IMR-90 (cell line): ENCODE results near the gene APCDD1. TPM values are rescaled to one million over a fixed set of nuclear protein-coding genes. Genes with fewer than 3 reads are reported as not detected.

Experiments used
- ATAC-seq: fragments of 200-7000 bp; cut with Tn5 transposase; 2 replicates; pipeline ENCODE4 v1.9.1; 2020; ENCODE audit warnings: low read depth, mild to moderate bottlenecking, moderate library complexity
- BruUV-seq: library from RNA; stranded (reverse); fragments of 400-500 nt; replicated peaks from 2 replicates; lab custom pipeline; 2021; lab: Mats Ljungman, UMichigan
- CTCF ChIA-PET: fragments of 300-600 bp; formaldehyde crosslinking; extraction: SDS; loops from one replicate; lab custom pipeline; 2021; ENCODE audit warnings: antibody characterized with exemption; lab: Yijun Ruan, JAX
- POLR2A ChIA-PET: fragments of 300-600 bp; sonication (Branson Sonifier 250); formaldehyde crosslinking; loops from one replicate; lab custom pipeline; 2022; ENCODE audit warnings: antibody characterized with exemption; ENCODE audit not compliant: unreplicated experiment; lab: Charles Lee
- DNase-seq: peaks from one replicate; pipeline ENCODE4 v3.0.0; 2013
- H2AFZ ChIP-seq: replicated peaks from 2 replicates; pipeline ENCODE3; 2013; ENCODE audit warnings: low read length, mild to moderate bottlenecking; ENCODE audit not compliant: poor library complexity
- H2AK5ac ChIP-seq: 2 replicates; pipeline ENCODE4 v1.6.1; 2013; ENCODE audit warnings: low read depth, low read length, inconsistent platforms
- H2AK9ac ChIP-seq: replicated peaks from 2 replicates; pipeline ENCODE3; 2013; ENCODE audit warnings: mild to moderate bottlenecking, low read depth, low read length, moderate library complexity; ENCODE audit not compliant: poor library complexity
- H2BK120ac ChIP-seq: 2 replicates; pipeline ENCODE4 v1.6.1; 2013; ENCODE audit warnings: low read depth, low read length, inconsistent platforms
- H2BK15ac ChIP-seq: 3 replicates; pipeline ENCODE4 v1.6.1; 2013; ENCODE audit warnings: low read depth, low read length, inconsistent platforms
- H2BK20ac ChIP-seq: 2 replicates; pipeline ENCODE4 v1.6.1; 2013; ENCODE audit warnings: low read depth, mild to moderate bottlenecking, inconsistent platforms, low read length, moderate library complexity
- H2BK5ac ChIP-seq: 2 replicates; pipeline ENCODE4 v1.6.1; 2013; ENCODE audit warnings: mild to moderate bottlenecking, low read depth, low read length, inconsistent platforms; ENCODE audit not compliant: poor library complexity, severe bottlenecking
- H3K14ac ChIP-seq: replicated peaks from 2 replicates; pipeline ENCODE4 v1.6.1; 2013; ENCODE audit warnings: low read depth, low read length, inconsistent platforms
- H3K18ac ChIP-seq: 2 replicates; pipeline ENCODE4 v1.6.1; 2013; ENCODE audit warnings: low read depth, low read length, control low read depth
- H3K23ac ChIP-seq: 2 replicates; pipeline ENCODE4 v1.6.1; 2013; ENCODE audit warnings: low read depth, low read length, inconsistent platforms
- H3K27ac ChIP-seq: 2 replicates; pipeline ENCODE4 v1.5.1; 2013; ENCODE audit warnings: mild to moderate bottlenecking, control low read depth, low read length; ENCODE audit not compliant: insufficient read depth
- H3K27me3 ChIP-seq: 2 replicates; pipeline ENCODE4 v1.6.1; 2013; ENCODE audit warnings: low read length; ENCODE audit not compliant: control insufficient read depth, insufficient read depth
- H3K36me3 ChIP-seq: 2 replicates; pipeline ENCODE4 v1.6.1; 2013; ENCODE audit warnings: low read length, mixed read lengths; ENCODE audit not compliant: control insufficient read depth, insufficient read depth
- H3K4ac ChIP-seq: 2 replicates; pipeline ENCODE4 v1.6.1; 2013; ENCODE audit warnings: low read depth, low read length, inconsistent platforms
- H3K4me1 ChIP-seq: 2 replicates; pipeline ENCODE4 v1.6.1; 2013; ENCODE audit warnings: low read length, mixed read lengths; ENCODE audit not compliant: control insufficient read depth, insufficient read depth
- H3K4me2 ChIP-seq: 2 replicates; pipeline ENCODE4 v1.6.1; 2013; ENCODE audit warnings: low read depth, mild to moderate bottlenecking, control low read depth, low read length, moderate library complexity
- H3K4me3 ChIP-seq: 2 replicates; pipeline ENCODE4 v1.5.1; 2013; ENCODE audit warnings: low read depth, mild to moderate bottlenecking, control low read depth, low read length, moderate library complexity; ENCODE audit not compliant: insufficient read depth
- H3K56ac ChIP-seq: 2 replicates; pipeline ENCODE4 v1.6.1; 2013; ENCODE audit warnings: low read length, inconsistent platforms; ENCODE audit not compliant: insufficient read depth; ENCODE audit errors: extremely low read depth
- H3K79me1 ChIP-seq, 2 experiments: 2 replicates each; pipeline ENCODE4 v1.6.1; 2013; ENCODE audit warnings: low read length in 2 of 2, inconsistent platforms in 1 of 2, low read depth in 1 of 2
- H3K9ac ChIP-seq: 2 replicates; pipeline ENCODE4 v1.6.1; 2013; ENCODE audit warnings: low read depth, low read length, control low read depth
- H3K9me1 ChIP-seq: 2 replicates; pipeline ENCODE4 v1.6.1; 2013; ENCODE audit warnings: low read length, inconsistent platforms; ENCODE audit not compliant: insufficient read depth
- H3K9me3 ChIP-seq: 2 replicates; pipeline ENCODE4 v1.6.1; 2013; ENCODE audit warnings: low read length; ENCODE audit not compliant: control insufficient read depth, insufficient read depth
- H4K20me1 ChIP-seq: 2 replicates; pipeline ENCODE4 v1.6.1; 2013; ENCODE audit warnings: low read length, inconsistent platforms; ENCODE audit not compliant: insufficient read depth
- H4K5ac ChIP-seq: 2 replicates; pipeline ENCODE4 v1.6.1; 2013; ENCODE audit warnings: mild to moderate bottlenecking, low read depth, low read length, control low read depth
- H4K8ac ChIP-seq, 2 experiments: 2 replicates each; pipeline ENCODE4 v1.6.1; 2013; ENCODE audit warnings: low read depth in 2 of 2, low read length in 2 of 2, control low read depth in 1 of 2, inconsistent platforms in 1 of 2
- H4K91ac ChIP-seq: 2 replicates; pipeline ENCODE4 v1.6.1; 2013; ENCODE audit warnings: low read depth, low read length, inconsistent platforms; ENCODE audit not compliant: insufficient read depth
- CEBPB ChIP-seq: IDR thresholded peaks from 2 replicates; pipeline ENCODE4 v1.6.1; 2012; ENCODE audit warnings: low read depth, low read length, improper control_type of control experiment
- ELK1 ChIP-seq: fragments of 150-350 bp; IDR thresholded peaks from 2 replicates; pipeline ENCODE4 v1.6.1; 2016; ENCODE audit warnings: low read depth, mild to moderate bottlenecking, low read length, moderate library complexity, borderline replicate concordance
- RAD21 ChIP-seq: IDR thresholded peaks from 2 replicates; pipeline ENCODE4 v1.6.1; 2012; ENCODE audit warnings: low read length, improper control_type of control experiment
- SMC3 ChIP-seq: fragments of 150-350 bp; IDR thresholded peaks from 2 replicates; pipeline ENCODE4 v1.6.1; 2016; ENCODE audit warnings: low read depth, mild to moderate bottlenecking, antibody characterized with exemption, low read length, moderate library complexity
- WGBS, 2 experiments: methylation state at CpG; one replicate each; pipeline versions ENCODE4 v1.1.5 to v1.1.7; 2013; ENCODE audit warnings: missing lambda C conversion rate in 2 of 2; ENCODE audit not compliant: insufficient read length in 1 of 2; ENCODE audit errors: extremely low coverage in 2 of 2; 5-methylcytosine and 5-hydroxymethylcytosine counted together
- dilution Hi-C: fragments of 300-500 bp; cut with HindIII; formaldehyde crosslinking; loops from one replicate; pipeline ENCODE4 v1.14.3; 2018; ENCODE audit warnings: low sequenced_read_pairs; ENCODE audit not compliant: unreplicated experiment
- in situ Hi-C: fragments of 300-500 bp; cut with MboI; formaldehyde crosslinking; loops from 3 replicates; pipeline ENCODE4 v1.14.3; 2019; ENCODE audit warnings: low sequenced_read_pairs, inconsistent platforms, mixed read lengths
- intact Hi-C: fragments of 100-400 bp; cut with micrococcal nuclease; formaldehyde crosslinking; loops from 2 replicates; pipeline ENCODE4 v1.10.0; 2022
- polyA plus RNA-seq, 3 experiments: library from polyadenylated mRNA; depleted of rRNA; stranded (reverse); fragments of >200 nt; gene quantifications; 2 replicates each; pipeline ENCODE4 v1.2.3, GENCODE V29; 2012; ENCODE audit warnings: low replicate concordance in 1 of 3
- total RNA-seq: library from RNA; depleted of rRNA; stranded (reverse); fragments of >200 nt; gene quantifications from 2 replicates; pipeline ENCODE4 v1.2.3, GENCODE V29; 2012
- TF ChIP-seq, protein P1 (sequence below): conservative IDR thresholded peaks from 2 replicates; pipeline ENCODE4 v1.5.1; 2012; ENCODE audit warnings: mild to moderate bottlenecking, low read depth, low read length, improper control_type of control experiment

Gene APCDD1
- total and polyA plus RNA-seq, 2 of the 4 experiments (the other 2 are of a cell fraction): 1.1 to 2.2 TPM

GRCh38 chr18:10456718-10457117 is 2.3 kb downstream of the APCDD1 start:
- no peak for DNase-seq
- Histone ChIP-seq H3K56ac (no peak overlapping the region), H3K36me3 (no peaks in the 10 kb centered on the region), H2BK15ac (no peak overlapping the region), H3K27ac (no peak overlapping the region), H2AK9ac (no peak overlapping the region), H3K14ac (no peak overlapping the region), H4K5ac (no peak overlapping the region), H3K9me1 (0 out of 2 replicates have a peak, but pooled peaks cover 4% of the 10 kb centered on the region), H3K4me2 (no peak overlapping the region), H4K8ac (no peak overlapping the region), H3K79me1 (peaks cover 0 to 6% of the 10 kb centered on the region in 2 experiments; a peak in 1 of 4 replicates), H3K9me3 (no peaks in the 10 kb centered on the region), H2BK120ac (no peak overlapping the region), H2BK5ac (no peak overlapping the region), H3K9ac (no peak overlapping the region), H4K91ac (no peak overlapping the region), H4K20me1 (no peaks in the 10 kb centered on the region), H3K27me3 (peaks cover 42% of the 10 kb centered on the region), H3K4ac (no peak overlapping the region), H2BK20ac (no peak overlapping the region), H3K23ac (0 out of 2 replicates have a peak overlapping the region, but pooled peaks have one; percentile 34), H3K4me1 (no peaks in the 10 kb centered on the region; the same call in 1 of the 2 replicates), H3K4me3 (no peak overlapping the region), H2AFZ (no peak overlapping the region), H2AK5ac (no peak overlapping the region), H3K18ac (no peak overlapping the region)
- dilution Hi-C loops: no loop called here
- WGBS, 2 experiments: 11% methylated on average over 1 of the region's 4 CpGs; no CpG with 5 or more reads in 1 of the 2 experiments
- ChIA-PET POLR2A (no interaction called here), CTCF (no interaction called here)
- in situ Hi-C loops: no loop called here
- ATAC-seq: no peak
- TF ChIP-seq SMC3: no peak
- no peak for TF ChIP-seq ELK1
- TF ChIP-seq RAD21: no peak
- TF ChIP-seq CEBPB: no peak
- TF ChIP-seq, protein P1, sequence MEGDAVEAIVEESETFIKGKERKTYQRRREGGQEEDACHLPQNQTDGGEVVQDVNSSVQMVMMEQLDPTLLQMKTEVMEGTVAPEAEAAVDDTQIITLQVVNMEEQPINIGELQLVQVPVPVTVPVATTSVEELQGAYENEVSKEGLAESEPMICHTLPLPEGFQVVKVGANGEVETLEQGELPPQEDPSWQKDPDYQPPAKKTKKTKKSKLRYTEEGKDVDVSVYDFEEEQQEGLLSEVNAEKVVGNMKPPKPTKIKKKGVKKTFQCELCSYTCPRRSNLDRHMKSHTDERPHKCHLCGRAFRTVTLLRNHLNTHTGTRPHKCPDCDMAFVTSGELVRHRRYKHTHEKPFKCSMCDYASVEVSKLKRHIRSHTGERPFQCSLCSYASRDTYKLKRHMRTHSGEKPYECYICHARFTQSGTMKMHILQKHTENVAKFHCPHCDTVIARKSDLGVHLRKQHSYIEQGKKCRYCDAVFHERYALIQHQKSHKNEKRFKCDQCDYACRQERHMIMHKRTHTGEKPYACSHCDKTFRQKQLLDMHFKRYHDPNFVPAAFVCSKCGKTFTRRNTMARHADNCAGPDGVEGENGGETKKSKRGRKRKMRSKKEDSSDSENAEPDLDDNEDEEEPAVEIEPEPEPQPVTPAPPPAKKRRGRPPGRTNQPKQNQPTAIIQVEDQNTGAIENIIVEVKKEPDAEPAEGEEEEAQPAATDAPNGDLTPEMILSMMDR: no peak
- intact Hi-C loops: loop anchor here (10.0 kb wide), 1 partner anchor 482 kb away; no protein-coding TSS in a partner anchor
- no TSS peak for BruUV-seq
